Bronchus fibroblast of lung (primary cell): ENCODE measurements around the gene MRPS9. TPM values are rescaled to one million over a fixed set of nuclear protein-coding genes. Genes with fewer than 3 reads are reported as not detected.

Experiments used
- total RNA-seq: library from RNA; depleted of rRNA; stranded (reverse); fragments of >200 nt; gene quantifications from 2 replicates; pipeline ENCODE4 v1.2.3, GENCODE V29; 2015

Gene MRPS9
- 20.8 and 25.2 TPM in 2 replicates for total RNA-seq

DNA sequence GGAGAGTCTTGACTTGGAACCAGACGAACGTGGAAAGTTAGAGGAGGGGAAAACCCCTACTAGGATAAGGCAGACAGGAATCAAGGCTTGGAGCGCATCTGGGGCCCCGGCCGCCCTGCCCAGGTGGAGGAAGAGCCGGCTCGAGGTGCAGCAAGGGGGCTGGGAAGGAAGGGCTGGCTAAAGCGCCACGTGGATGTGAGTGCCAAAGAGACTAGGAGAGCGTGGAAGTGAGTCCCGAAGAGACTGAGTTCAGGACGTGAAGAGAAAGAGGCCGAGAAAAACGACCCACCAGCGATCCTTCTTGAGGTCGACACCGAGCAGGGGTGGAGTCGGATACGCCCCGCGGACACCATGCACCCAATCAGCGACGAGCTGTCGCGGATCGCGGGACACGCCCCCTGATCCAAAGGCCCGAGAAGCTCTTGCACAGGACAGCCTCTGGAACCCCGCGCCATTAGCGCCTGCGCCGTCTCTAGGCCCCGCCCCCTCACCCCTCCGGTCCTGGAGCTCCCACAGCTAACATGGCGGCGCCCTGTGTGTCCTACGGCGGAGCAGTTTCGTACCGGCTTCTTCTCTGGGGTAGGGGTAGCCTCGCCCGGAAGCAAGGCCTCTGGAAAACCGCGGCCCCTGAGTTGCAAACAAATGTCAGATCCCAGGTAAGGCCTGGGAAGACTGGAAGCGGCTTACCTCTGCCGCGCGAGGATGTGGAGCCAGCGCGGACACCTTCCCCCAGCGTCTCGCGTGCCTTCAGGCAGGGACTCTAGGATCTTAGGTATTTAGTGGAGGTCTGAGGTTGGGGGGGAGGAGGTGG, at the start of gene MRPS9:
TSS of gene MRPS9 (plus strand) at position 498 of the 811 bp plus-strand sequence. CDS start at position 522, 24 bp downstream.

Other genes starting within 250 kb of the MRPS9 start
- gene POU3F3, start 184.0 kb upstream of the MRPS9 start, total RNA-seq: under 0.01 TPM in 1 of 2 replicates, not detected in the other
- not detected in 2 replicates for gene GPR45, start 203.7 kb downstream of the MRPS9 start, total RNA-seq